Fibroblast of peridontal ligament (primary cell): ENCODE measurements around the gene KCNIP3.

Source experiments
- DNase-seq: peaks from one replicate; pipeline ENCODE4 v3.0.0-alpha.2; 2010; ENCODE audit errors: extremely low read depth

KCNIP3 gene

GRCh38 chr2:95294579-95295250, 2.4 kb upstream of the KCNIP3 start:
- DNase-seq, result no peak

DNA sequence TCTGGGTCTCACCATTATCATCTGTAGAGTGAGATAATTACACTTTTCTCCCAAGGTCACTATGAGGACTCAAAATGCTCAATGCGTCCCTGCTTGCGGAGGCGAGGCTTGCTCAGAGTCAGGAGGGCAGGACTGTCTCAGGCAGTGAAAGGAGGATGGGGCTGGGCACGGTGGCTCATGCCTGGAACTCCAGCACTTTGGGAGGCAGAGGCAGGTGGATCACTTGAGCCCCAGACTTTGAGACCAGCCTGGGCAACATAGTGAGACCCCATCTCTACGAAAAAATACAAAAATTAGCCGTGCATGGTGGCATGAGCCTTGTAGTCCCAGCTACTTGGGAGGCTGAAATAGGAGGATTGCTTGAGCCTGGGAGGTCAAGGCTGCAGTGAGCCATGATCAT, 1.8 kb upstream of the KCNIP3 start:
- DNase-seq, result no peak

- no peak for DNase-seq
These were observed 1.1 kb upstream of the KCNIP3 start for GRCh38 chr2:95296011-95296410.

DNA sequence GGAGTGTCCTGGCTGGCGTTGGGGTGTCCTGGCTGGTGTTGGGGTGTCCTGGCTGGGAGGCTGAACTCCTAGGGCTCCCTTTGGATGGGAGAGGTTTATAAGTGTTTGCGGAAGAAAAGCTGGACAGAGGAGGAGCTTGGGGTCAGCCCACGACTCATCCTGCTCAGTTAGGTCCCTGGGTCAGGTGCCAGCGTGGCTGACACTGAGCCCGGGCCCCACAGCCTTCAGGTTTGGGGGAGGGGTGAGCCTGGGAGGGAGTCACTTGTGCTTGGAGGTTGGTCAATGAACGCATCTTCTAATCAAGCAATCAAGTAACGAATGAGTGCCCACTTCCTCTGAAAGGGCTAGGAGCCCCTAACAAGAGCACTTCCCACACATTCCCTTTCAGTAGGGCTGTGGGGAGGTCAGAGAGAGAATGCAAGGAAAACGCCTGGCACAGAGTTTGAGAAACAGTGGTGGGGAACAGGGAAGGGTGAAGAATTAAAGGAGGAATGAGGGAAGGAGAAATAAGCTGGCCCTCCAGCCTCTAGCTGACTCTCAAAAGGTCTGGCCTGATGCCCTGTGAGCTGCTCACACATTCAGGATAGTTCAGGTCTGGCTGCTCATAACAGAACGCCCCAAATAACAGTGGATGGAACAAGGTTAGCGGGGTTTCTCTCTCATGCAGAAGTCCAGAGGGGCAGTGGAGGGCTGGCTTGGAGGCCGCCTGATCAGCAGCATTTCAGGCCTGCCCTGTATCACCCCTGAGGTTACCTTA, 670 bp downstream of the KCNIP3 start:
- DNase-seq, result no peak

DNA sequence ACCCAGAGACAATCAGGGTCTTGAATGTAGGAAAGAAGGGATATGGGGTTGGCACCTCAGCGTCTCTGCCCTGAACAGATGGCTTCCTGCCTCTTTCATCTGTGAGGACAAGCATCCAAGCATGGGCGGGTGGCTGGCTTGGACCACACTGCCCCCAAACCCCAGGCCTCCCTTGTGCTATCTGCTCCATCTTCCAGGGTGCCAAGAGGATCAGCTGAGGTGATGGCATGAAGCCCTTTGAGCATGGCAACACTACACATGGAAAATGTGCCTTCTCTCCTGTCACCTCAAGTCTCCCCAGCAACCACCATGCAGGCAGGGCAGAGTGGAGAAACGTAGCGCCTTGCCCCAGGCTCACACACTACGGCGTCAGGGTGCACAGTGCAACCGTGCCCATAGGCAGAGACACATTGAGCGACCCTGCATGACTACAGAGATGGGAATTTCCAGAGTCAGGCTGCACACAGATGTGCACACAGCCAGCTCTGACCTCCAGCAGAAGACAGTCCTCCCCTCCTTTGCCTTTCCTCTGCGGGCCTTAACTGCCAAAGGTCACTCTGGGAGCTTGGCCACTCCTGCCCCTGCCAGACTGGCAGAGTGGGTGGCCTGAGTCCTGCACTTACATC, 1.5 kb downstream of the KCNIP3 start:
- no peak for DNase-seq

DNA sequence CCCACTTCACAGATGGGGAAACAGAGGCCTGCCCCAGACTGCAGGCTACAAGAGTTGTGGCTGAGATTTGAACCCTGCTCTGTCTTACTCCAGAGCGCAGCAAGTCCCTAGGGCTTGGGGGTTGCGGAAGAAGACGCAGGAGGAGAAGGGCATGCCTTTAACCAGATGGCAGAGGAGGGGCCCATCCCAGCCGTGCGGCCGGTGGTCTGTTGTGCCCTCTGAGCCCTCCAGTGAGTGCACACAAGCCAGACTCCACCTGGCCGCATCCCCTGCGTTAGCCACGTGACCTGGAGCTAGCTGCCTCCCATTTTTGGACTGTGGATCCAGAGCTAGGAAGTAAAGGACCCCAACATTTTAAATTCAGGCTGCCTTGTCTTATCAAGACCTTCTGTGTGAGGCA, 2.8 kb downstream of the KCNIP3 start:
- DNase-seq, result no peak

DNA sequence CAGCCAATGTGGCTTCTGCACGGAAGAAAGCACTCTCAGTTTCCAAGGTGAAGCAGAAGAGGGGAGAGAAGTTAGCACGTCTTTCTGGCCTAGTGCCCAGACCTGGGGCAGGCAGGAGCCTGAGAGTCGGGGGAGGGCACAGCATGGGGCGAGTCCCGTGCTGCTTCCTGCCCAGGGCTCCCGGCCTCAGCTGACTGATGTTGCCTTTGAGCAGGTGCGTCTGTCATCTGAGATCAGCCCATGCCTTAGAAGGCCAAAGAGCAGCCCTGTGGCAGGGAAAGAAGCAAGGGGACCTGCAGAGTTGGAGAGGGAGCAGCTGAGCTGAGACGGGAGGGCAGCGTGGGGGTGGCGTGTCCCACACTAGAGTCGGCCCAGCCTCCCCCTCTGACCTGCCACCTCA, 3.3 kb downstream of the KCNIP3 start:
- no peak for DNase-seq

GRCh38 chr2:95301186-95301585, 4.0 kb downstream of the KCNIP3 start:
- no peak for DNase-seq

DNA sequence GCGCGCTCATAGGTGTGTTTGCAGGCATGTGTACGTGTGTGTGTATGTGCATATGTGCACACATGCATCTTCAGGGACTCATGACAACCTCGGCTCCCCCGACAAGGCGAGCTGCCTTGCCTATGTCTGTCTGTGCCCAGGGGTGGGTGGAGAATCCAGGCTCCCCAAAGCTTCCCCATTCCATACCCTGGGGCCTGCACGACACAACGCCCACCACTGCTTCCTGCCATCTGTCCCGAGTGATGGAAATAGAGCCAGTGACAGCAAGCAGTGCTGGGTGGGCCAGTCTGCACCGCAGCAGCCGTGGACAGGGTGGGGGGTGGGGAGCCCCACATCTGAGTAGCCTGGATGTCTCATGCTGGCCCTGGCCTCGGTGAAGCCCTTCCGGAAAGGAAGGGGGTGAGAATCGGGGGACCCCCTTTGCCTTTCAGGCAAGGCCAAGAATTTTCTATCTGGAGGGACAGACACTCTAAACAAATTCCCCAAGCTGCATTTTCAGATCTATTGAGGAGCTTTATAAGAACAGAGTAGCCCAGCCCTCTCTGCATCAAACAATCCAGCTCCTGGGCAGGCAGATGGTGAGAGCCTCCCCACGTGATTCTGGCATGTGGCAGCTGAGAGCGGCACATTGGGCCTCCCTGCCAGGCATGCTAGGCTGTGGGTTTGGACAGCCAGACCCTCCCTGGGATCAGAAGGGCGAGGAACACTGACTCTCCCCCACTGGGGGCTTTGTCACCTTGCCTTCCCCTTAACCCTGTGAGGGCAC, 4.9 kb downstream of the KCNIP3 start:
- no peak for DNase-seq

GRCh38 chr2:95303191-95303919, 6.2 kb downstream of the KCNIP3 start:
- no peak for DNase-seq

GRCh38 chr2:95305380-95306061, 8.4 kb downstream of the KCNIP3 start:
- DNase-seq, result peak; percentile 61

DNA sequence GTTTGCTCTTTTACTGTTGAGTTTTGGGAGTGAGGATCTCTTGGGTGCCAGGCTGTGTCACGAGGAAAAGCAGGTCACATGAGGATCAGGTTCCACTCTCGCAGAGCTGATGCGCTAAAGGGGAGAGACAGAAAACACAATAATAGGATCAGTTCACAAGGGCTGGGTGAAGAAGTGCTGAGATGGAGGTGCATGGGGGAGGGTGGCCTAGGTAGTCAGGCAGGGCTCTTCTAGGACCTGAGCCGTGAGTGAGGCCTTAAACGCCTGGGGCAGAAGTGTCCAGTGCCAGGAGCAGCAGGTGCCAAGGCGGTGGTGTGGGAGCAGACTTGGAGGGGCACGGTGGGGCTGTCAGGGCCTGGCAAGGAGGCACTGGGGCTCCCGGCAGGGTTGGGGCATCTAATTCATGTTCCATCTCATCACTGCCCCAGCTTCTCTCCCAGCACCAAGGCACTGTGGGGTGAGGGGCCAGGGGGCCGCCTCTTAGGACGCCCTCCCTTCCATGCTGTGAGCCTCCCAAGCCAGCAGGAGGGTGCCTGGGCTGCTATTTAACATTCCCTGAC, 9.3 kb downstream of the KCNIP3 start:
- no peak for DNase-seq

- DNase-seq, result no peak
These were observed 9.9 kb downstream of the KCNIP3 start for GRCh38 chr2:95307036-95307435.

GRCh38 chr2:95307878-95308277, 10.7 kb downstream of the KCNIP3 start:
- no peak for DNase-seq

- DNase-seq, result no peak
These were observed 11.4 kb downstream of the KCNIP3 start for GRCh38 chr2:95308426-95308990.

GRCh38 chr2:95309599-95309998, 12.5 kb downstream of the KCNIP3 start:
- no peak for DNase-seq

- no peak for DNase-seq
These were observed 13.1 kb downstream of the KCNIP3 start for GRCh38 chr2:95310216-95310615.

DNA sequence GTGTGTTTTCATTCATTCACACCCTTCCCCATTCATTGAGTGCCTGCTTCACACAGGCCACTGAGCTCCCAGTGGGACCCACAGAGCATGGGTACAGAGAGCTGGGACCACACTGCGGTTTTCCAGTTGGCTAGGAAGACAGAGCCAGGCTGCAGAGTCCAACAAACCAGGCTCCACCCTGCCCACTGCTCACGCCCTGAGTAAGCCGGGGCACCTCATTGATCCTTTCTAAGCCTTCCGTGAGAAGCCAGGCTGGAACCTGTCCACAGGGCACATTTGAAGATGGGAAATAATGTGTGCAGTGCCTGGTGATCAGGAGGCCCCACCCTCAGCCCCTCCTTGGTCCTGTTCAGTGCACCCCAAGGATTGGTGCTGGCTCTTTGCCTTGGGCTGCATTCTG, 13.5 kb downstream of the KCNIP3 start:
- no peak for DNase-seq

- no peak for DNase-seq
These were observed 14.8 kb downstream of the KCNIP3 start for GRCh38 chr2:95311815-95312542.
